CD14-positive monocyte (primary cell): ENCODE data around the gene CHTOP. TPM values are rescaled to one million over a fixed set of nuclear protein-coding genes. Genes with fewer than 3 reads are reported as not detected.
A peak's percentile ranks its signal among the peaks of the same experiment; 100 is the strongest.

Experiments used
- DNase-seq, 3 donors: peaks; one replicate each; pipeline ENCODE4 v3.0.0-alpha.2; 2011 to 2022
- H2AFZ ChIP-seq: 2 replicates; pipeline ENCODE4 v1.6.0; 2012; ENCODE audit warnings: mild to moderate bottlenecking, low read depth, low read length, inconsistent platforms; ENCODE audit not compliant: insufficient read depth, poor library complexity, severe bottlenecking
- H3K27ac ChIP-seq, 2 donors: 1 replicate in 1 of 2; 2 replicates in 1 of 2; pipeline ENCODE4 v1.5.1; 2012 to 2013; ENCODE audit warnings: low read length in 2 of 2, control low read depth in 1 of 2, inconsistent platforms in 1 of 2, low read depth in 1 of 2, mild to moderate bottlenecking in 1 of 2
- H3K27me3 ChIP-seq, 2 donors: one replicate each; pipeline versions ENCODE4 v1.6.0 to v1.6.1; 2011 to 2013; ENCODE audit warnings: low read length in 2 of 2; ENCODE audit not compliant: control insufficient read depth in 2 of 2, insufficient read depth in 2 of 2
- H3K36me3 ChIP-seq, 2 donors: replicated peaks in 1 of 2; 1 replicate in 1 of 2; 2 replicates in 1 of 2; pipeline versions ENCODE4 v1.5.1 to v1.6.1; 2012 to 2013; ENCODE audit warnings: low read length in 2 of 2, control low read depth in 1 of 2, inconsistent platforms in 1 of 2, mild to moderate bottlenecking in 1 of 2; ENCODE audit not compliant: insufficient read depth in 2 of 2, control insufficient read depth in 1 of 2
- H3K4me1 ChIP-seq, 2 donors: 1 replicate in 1 of 2; 2 replicates in 1 of 2; pipeline versions ENCODE4 v1.5.1 to v1.6.1; 2012 to 2013; ENCODE audit warnings: low read length in 2 of 2, control low read depth in 1 of 2, inconsistent platforms in 1 of 2, mild to moderate bottlenecking in 1 of 2, moderate library complexity in 1 of 2; ENCODE audit not compliant: insufficient read depth in 2 of 2, control insufficient read depth in 1 of 2
- H3K4me2 ChIP-seq: replicated peaks from 2 replicates; pipeline ENCODE3; 2012; ENCODE audit warnings: low read length, moderate library complexity, mild to moderate bottlenecking; ENCODE audit not compliant: poor library complexity, severe bottlenecking; ENCODE audit errors: extremely low read depth
- H3K4me3 ChIP-seq, 3 experiments: fragments of 200-600 bp in 1 of 3; sonication (generic) in 1 of 3; replicated peaks in 1 of 3; 1 replicate in 2 of 3; 2 replicates in 1 of 3; pipeline ENCODE4 v1.5.1; 2011 to 2013; ENCODE audit warnings: low read length in 3 of 3, mild to moderate bottlenecking in 3 of 3, control low read depth in 2 of 3, low read depth in 2 of 3, inconsistent platforms in 1 of 3, moderate library complexity in 1 of 3
- H3K79me2 ChIP-seq: 2 replicates; pipeline ENCODE4 v1.6.0; 2012; ENCODE audit warnings: mild to moderate bottlenecking, control low read depth, inconsistent platforms, low read length, moderate library complexity; ENCODE audit not compliant: insufficient read depth
- H3K9ac ChIP-seq: 2 replicates; pipeline ENCODE4 v1.6.0; 2017; ENCODE audit warnings: low read length, mild to moderate bottlenecking; ENCODE audit not compliant: insufficient read depth, poor library complexity, severe bottlenecking
- H3K9me3 ChIP-seq, 2 donors: replicated peaks in 1 of 2; 1 replicate in 1 of 2; 2 replicates in 1 of 2; pipeline versions ENCODE4 v1.5.1 to v1.6.1; 2012 to 2013; ENCODE audit warnings: low read length in 2 of 2, control low read depth in 1 of 2; ENCODE audit not compliant: control insufficient read depth in 1 of 2, insufficient read depth in 1 of 2
- H4K20me1 ChIP-seq: 2 replicates; pipeline ENCODE4 v1.6.0; 2012; ENCODE audit warnings: mild to moderate bottlenecking, low read length, control low read depth, moderate library complexity; ENCODE audit not compliant: insufficient read depth
- H3K27ac Mint-ChIP-seq, 7 donors: one replicate each; pipeline ENCODE4 v1.8.0; 2020; ENCODE audit warnings: mild to moderate bottlenecking in 7 of 7, mixed read lengths in 7 of 7, moderate library complexity in 6 of 7, inconsistent platforms in 2 of 7
- H3K27me3 Mint-ChIP-seq, 3 donors: one replicate each; pipeline ENCODE4 v1.8.0; 2021 to 2022; ENCODE audit warnings: low read depth in 3 of 3, mild to moderate bottlenecking in 3 of 3, mixed read lengths in 3 of 3, moderate library complexity in 3 of 3, inconsistent platforms in 1 of 3
- H3K36me3 Mint-ChIP-seq, 2 donors: one replicate each; pipeline ENCODE4 v1.8.0; 2020; ENCODE audit warnings: mixed read lengths in 2 of 2, inconsistent platforms in 1 of 2, mild to moderate bottlenecking in 1 of 2
- H3K4me1 Mint-ChIP-seq: one replicate; pipeline ENCODE4 v1.8.0; 2020; ENCODE audit warnings: mild to moderate bottlenecking, mixed read lengths
- H3K4me3 Mint-ChIP-seq, 2 donors: one replicate each; pipeline ENCODE4 v1.8.0; 2020; ENCODE audit warnings: mild to moderate bottlenecking in 2 of 2, mixed read lengths in 2 of 2, moderate library complexity in 1 of 2
- H3K9me3 Mint-ChIP-seq, 7 donors: one replicate each; pipeline ENCODE4 v1.8.0; 2020 to 2022; ENCODE audit warnings: mixed read lengths in 7 of 7, mild to moderate bottlenecking in 6 of 7, moderate library complexity in 6 of 7, inconsistent platforms in 2 of 7
- CTCF ChIP-seq: fragments of 200-600 bp; IDR thresholded peaks from one replicate; pipeline ENCODE4 v1.8.0; 2022; ENCODE audit warnings: antibody characterized with exemption, mild to moderate bottlenecking
- WGBS: methylation state at CpG from one replicate; pipeline ENCODE4 v1.1.5; 2013; ENCODE audit warnings: missing lambda C conversion rate; ENCODE audit not compliant: insufficient coverage; 5-methylcytosine and 5-hydroxymethylcytosine counted together
- intact Hi-C, 2 donors: fragments of 100-400 bp; cut with micrococcal nuclease; formaldehyde crosslinking; loops; one replicate each; pipeline versions ENCODE4 v1.15.0 to v1.15.1; 2023
- polyA plus RNA-seq, 3 donors: library from polyadenylated mRNA; depleted of rRNA in 1 of 3; unstranded in 2 of 3; stranded (reverse) in 1 of 3; fragments of 300-500 nt in 2 of 3; fragments of >200 nt in 1 of 3; fragmentation: Illumina TruSeq in 2 of 3; gene quantifications; 1 replicate in 2 of 3; 2 replicates in 1 of 3; pipeline ENCODE4 v1.2.3, GENCODE V29; 2012 to 2021

CHTOP gene
- polyA plus RNA-seq, 3 donors = 28.1 to 56.2 (median 38.2) TPM

GRCh38 chr1:153635872-153636271, 2.0 kb downstream of the CHTOP start:
- H3K36me3 Mint-ChIP-seq = peaks cover 40 to 57% of the 10 kb centered on the region in 2 donors
- Histone ChIP-seq H3K4me1 (peaks cover 20 to 40% of the 10 kb centered on the region in 2 donors), H3K27ac (no peak overlapping the region), H3K9ac (no peak overlapping the region), H3K4me2 (peak overlapping the region; percentile 11), H2AFZ (no peak overlapping the region), H3K36me3 (peaks cover 49 to 51% of the 10 kb centered on the region in 2 donors), H3K4me3 (no peak overlapping the region), H3K27me3 (no peaks in the 10 kb centered on the region), H4K20me1 (peaks cover 61% of the 10 kb centered on the region), H3K79me2 (peaks cover 68% of the 10 kb centered on the region), H3K9me3 (no peaks in the 10 kb centered on the region)
- H3K9me3 Mint-ChIP-seq = no peaks in the 10 kb centered on the region
- TF ChIP-seq CTCF = no peak
- peaks cover 27% of the 10 kb centered on the region for H3K4me1 Mint-ChIP-seq
- no peak for DNase-seq
- intact Hi-C loops = no loop called here
- peaks cover 0 to 2% (median 0%) of the 10 kb centered on the region in 3 donors for H3K27me3 Mint-ChIP-seq
- peak overlapping the region in 1 of 2 donors; percentile 42 for H3K4me3 Mint-ChIP-seq
- peak overlapping the region in 2 of 7 donors; percentile 32 to 59 for H3K27ac Mint-ChIP-seq
- WGBS = 100% methylated on average over 3 of the region's 7 CpGs

GRCh38 chr1:153636312-153636711, 2.4 kb downstream of the CHTOP start:
- H3K27me3 Mint-ChIP-seq = peaks cover 0 to 2% (median 0%) of the 10 kb centered on the region in 3 donors
- H3K27me3 ChIP-seq = no peaks in the 10 kb centered on the region
- no peak overlapping the region for H3K9ac ChIP-seq
- intact Hi-C loops = no loop called here
- no peaks in the 10 kb centered on the region for H3K9me3 ChIP-seq
- no peak overlapping the region for H3K27ac ChIP-seq
- 100% methylated on average over 1 of the region's 9 CpGs for WGBS
- H4K20me1 ChIP-seq = peaks cover 65% of the 10 kb centered on the region
- peaks cover 72% of the 10 kb centered on the region for H3K79me2 ChIP-seq
- no peak overlapping the region for H3K4me3 ChIP-seq
- no peak for TF ChIP-seq CTCF
- no peak overlapping the region for H2AFZ ChIP-seq
- H3K4me2 ChIP-seq = no peak overlapping the region
- H3K4me1 ChIP-seq = peaks cover 20 to 36% of the 10 kb centered on the region in 2 donors
- peaks cover 26% of the 10 kb centered on the region for H3K4me1 Mint-ChIP-seq
- no peak for DNase-seq
- H3K27ac Mint-ChIP-seq = no peak overlapping the region
- no peak overlapping the region for H3K4me3 Mint-ChIP-seq
- H3K36me3 ChIP-seq = peaks cover 54 to 56% of the 10 kb centered on the region in 2 donors
- H3K36me3 Mint-ChIP-seq = peaks cover 44 to 62% of the 10 kb centered on the region in 2 donors
- no peaks in the 10 kb centered on the region for H3K9me3 Mint-ChIP-seq
